NCI-H82 (cell line): ENCODE data around the gene DLG1.

Experiments used
- DNase-seq: peaks from one replicate; lab custom pipeline; 2025; lab: John Stamatoyannopoulos, UW

The DLG1 gene

DNA sequence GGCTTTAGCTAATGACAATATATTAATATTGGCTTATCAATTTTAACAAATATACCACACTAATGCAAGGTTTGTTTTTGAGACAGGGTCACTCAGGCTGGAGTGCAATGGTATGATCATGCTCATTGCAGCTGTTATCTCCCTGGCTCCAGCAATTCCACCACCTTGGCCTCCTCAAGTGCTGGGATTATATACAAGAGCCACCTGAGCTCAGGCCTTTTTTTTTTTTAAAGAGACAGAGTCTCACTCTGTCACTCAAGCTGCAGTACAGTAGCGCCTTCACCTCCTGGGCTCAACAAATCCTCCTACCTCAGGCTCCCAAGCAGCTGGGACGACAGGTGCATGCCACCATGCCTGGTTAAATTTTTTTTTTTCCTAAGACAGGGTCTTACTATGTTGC lies 11.7 kb downstream of the DLG1 start:
- peak; percentile 62 for DNase-seq

DNA sequence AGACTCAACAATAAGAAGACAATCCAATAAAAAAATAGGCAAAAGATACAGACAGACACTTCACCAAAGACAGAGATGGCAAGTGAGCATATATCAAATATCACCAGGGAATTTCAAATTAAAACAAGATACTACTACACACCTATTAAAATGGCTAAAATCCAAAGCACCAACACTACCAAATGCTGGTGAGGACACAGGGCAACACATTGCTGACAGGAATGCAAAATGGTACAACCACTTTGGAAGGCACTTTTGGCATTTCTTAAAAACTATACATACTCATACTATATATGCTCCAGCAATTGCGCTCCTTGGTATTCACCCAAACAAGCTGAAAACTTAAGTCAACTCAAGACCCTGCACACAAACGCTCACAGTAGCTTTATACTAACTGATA lies 12.9 kb downstream of the DLG1 start:
- DNase-seq: no peak

DNA sequence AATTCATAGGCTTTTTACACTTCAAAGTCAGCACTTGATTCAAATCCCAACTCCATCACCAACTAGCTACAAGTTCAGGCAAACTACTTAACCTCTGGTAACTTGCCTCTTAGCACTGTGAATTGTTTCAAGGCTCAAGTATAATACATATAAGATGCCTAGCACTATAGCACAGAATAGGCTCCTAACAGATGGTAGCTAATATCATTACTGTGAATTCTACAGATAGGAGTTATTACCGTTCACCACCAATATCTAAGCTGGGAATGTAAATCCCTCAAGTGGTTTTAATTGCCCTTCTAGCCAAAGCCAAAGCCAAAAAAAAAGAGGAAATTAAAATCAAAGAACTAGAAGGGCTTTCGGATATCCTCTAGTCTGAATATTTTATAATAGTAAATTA lies 15.4 kb downstream of the DLG1 start:
- peak; percentile 98 for DNase-seq

DNA sequence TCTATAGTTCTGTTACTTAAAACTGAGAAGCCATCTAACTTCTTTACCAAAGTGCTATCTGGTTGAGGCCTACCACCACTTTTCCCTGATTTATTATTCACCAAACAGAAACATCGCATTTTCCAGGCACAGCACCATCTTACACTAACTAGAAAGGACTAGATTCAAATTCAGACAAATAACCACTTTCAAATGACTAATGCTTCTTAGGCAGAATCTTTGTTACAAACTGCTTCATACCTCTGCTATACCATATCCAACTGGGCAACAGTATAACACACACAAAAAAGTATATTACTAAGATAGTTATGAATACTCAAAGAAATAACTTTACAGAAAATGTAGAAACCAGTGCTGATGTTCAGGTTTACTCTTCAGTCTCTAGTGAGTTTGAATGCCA lies 16.6 kb downstream of the DLG1 start:
- DNase-seq: no peak

DNA sequence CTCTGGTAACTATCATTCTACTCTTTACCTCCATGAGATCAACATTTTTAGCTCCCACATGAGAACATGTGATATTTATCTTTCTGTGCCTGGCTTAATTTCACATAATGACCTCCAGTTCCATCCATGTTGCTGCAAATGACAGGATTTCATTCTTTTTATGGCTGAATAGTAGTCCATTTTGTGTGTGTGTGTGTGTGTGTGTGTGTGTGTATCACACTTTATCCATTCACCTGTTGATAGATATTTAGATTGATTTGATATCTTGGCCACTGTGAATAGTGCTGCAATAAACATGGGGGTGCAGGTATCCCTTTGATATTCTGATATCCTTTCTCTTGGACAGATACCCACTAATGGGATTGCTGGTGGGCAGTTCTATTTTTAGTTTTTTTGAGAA lies 18.3 kb downstream of the DLG1 start:
- no peak for DNase-seq

DNA sequence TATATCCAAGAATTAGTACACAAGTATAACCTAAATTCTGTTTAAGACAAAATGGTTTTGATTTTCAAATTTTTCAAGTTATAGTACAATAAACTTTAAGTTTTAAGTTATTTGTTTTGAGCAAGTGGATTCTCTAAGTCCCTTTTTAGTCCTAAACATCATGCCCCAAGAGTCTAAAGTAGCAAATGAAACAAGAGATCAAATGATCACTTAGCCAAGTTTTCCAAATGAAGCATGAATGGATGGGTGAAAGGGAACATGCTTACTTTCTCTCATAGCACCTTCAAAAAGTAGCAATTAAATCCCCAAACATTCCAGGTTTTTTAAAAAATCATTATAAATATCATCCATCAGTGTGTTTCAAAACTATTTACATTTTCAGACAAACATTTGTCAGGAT lies 19.5 kb downstream of the DLG1 start:
- no peak for DNase-seq

DNA sequence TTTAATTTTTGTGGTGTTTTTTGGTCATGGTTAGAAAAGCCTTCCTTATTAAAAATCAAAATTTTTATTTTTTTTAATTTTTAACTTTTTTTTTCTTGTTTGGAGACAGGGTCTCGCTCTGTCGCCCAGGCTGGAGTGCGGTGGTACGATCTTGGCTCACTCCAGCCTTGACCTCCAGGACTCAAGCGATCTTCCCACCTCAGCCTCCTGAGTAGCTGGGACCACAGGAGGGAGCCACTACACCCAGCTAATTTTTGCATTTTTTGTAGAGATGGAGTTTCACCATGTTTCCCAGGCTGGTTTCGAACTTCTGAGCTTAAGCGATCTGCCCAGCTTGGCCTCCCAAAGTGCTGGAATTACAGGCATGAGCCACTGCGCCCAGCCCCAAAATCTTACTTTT lies 21.6 kb downstream of the DLG1 start:
- DNase-seq: peak; percentile 52

DNA sequence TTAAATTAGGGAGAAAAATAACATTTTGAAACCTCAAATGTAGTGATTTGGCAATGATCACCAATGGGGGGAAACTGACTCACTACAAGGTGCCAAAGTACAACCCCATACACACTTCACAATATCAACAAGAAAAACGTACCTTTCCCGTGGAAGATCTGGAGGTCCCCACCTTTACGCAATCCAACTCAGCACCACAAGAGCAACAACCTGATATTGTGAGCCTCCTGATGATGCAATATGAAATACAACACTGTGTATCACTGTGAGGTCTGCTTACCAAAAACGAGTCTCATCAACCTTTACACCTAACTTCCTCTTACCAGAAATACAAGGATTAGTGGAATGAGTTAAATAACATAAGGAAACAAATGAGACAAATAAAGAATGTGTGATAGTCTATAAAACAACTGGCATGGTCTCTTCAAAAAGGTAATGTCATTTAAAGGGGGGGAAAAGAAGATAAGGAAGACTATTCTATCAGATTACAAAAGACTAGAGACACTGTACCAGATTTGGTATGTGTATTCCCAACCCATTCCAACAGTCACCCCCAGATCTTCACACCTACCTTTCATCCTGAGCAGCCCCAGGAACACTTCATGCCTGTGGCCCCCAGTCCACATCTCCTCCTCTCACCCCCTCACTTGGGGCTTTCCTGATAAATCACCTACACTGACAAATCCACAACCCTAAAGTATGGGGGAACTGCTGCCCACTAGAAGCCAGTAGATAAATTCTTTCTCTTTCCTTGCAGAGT lies 27.7 kb downstream of the DLG1 start:
- DNase-seq: no peak

DNA sequence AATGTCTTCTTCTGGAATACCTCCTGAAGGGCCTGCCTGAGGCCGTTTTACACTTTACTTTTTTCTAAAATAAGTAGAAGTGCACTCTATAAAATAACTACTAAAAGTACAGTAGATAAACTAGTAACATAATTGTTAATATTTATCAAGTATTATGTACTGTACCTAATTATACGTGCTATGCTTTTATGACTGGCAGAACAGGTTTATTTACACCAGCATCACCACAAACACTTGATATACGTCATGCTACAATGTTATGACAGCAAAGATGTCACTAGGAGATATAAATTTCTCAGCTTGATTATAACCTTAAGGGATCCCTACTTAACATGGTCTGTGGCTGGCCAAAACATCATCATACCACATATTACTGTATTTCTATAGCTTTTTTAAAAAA lies 29.4 kb downstream of the DLG1 start:
- no peak for DNase-seq

DNA sequence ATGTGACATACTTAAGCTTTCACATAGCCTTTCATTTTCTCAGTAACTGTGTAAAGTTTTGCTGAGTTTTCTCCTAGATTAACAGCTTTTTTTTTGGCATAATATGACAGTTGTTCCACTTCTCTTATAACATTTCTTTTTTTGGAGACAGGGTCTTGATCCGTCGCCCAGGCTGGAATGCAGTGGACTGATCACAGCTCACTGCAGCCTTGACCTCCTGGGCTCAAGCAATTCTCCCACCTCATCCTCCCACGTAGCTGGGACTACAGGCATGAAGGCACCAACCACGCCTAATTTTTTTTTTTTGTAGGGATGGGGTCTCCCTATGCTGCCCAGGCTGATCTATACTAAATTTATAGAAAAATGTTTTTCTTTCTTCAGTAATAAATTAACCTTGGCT lies 30.1 kb downstream of the DLG1 start:
- DNase-seq: no peak

DNA sequence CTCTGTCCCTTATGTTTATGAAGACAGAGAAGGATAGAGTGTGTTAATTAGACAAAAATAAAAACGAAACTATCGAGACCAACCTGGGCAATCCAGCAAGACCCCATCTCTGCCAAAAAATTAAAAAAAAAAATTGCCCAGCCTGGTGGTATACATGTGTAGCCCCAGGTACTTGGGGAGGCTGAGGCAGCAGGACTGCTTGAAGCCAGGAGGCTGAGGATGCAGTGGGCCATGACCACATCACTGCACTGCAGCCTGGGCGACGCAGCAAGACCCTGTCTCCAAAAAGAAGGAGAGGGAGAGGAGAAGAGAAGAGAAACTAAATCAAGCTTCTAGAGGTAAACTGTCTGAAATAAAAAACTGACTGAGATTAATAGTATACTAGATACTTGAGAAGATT lies 32.1 kb downstream of the DLG1 start:
- DNase-seq: no peak

DNA sequence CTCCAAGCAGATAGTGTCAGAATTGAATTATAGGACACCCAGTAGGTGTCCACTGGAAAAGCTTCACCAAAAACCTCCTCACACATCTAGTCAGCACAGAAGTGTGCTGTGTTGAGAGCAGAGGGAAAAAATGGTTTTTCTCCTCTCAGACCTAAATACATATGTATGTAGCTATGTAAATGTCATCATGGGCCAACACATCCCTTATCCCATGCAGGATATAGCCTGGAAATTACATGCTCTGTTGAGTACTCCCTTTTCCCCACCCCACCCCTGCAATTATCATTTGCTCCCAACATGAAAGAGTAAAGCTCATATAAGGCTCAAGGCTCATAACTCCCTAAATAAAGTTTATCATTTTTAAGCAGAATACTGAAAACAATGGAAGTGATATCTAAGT lies 35.7 kb downstream of the DLG1 start:
- no peak for DNase-seq

DNA sequence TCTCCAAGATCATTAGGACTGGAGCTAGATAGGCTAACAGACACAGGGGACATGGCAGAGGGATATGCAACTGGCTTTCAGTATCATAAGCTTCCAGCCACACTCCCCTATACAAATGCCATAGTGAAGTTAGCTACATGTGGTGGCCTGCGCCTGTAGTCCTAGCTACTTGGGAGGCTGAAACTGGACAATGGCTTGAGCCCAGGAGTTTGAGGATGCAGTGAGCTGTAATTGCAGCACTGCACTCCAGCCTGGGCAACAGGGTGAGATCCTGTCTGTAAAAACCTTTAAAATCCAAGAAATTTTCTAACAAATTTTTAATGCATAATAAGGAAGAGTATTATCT lies 37.3 kb downstream of the DLG1 start:
- peak; percentile 47 for DNase-seq

DNA sequence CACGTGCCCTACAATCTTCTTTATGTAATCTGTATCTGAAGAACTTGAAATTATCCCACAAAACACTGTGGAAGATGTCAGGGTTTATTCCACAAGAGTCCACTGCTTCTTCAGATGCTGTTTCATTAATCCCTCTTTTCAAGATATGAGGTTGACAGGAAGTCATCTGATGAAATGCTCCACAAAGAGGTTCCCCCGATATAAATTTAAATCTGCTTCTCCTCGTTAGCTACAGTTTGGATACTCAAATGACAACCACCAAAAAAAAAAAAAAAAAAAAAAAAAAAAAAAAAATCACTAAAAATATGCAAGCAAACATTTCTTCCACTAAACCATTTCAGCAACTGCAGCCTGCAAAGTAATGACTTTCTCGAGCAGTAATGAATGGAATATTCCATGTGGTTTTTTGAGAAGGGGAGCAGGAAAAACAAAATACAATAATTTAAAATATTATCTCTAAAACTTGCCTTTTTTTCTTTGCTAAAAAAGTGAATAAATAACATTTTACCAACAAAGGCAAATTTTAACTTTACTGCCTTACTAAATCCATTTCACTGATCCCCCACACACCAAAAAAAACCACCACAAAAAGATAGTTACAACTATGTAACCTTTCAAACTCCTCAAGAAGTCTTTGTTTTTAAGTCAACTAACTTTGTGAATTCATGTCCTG lies 37.8 kb downstream of the DLG1 start:
- no peak for DNase-seq

DNA sequence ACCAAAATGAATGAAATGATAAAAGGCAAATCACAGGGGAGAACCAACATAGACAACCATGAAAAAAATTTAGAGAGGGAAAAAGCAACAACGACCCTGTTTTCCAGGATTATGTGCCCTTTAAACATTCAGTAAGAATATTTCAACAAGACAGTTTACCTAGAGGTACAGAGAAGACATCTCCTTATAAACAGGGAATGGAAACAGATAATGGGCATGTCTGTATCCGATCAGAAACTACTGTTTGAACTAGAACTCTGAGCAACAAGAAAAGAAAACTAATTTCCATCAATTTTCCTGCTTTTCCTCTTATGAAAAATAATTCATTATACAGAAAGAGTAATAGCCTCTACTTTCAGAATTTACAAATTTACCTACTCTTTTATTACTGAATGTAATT lies 39.3 kb downstream of the DLG1 start:
- no peak for DNase-seq

DNA sequence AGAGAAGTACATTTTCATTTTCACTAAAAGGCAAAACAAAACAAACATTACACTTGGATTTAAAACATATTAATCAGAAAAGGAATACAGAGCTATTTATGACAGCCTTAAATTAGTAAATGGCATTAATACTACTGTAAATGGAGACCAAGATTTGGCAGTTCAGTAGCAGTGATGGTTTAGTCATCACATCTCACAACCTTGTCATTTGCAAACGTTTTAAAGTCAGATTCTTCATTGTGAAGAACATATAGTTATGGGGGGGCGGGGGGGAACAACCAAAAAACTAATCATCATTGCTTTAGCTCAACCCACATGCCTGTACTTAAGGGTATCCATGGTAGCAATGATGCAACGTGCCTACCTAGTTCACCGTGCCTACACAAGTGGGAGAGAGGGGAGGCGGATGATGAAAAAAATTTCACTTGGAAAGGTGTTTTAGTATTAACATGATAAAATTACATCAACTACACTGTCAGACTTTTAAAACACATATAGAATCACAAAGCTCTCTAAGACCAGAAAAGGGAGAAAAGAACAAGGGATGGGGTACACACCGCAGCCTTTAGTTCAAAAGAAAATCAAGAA lies 40.1 kb downstream of the DLG1 start:
- DNase-seq: no peak

DNA sequence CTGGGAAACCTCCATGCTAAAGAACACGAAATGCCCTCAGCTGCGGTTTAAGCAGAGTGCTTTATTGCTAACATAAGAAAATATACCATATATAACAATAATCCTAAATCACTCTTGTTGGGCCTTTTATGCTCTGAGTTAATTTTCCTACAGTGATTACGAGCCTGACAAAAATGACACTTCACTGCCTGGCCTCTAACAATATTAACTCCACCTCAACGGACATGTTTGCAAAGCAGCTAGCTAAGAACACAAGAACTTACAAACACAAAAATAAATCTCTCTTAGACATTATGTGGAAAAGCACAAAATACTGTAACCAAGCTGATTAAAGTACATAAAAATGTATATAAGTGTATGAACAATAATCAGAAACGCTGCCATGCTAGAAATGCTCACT lies 40.7 kb downstream of the DLG1 start:
- no peak for DNase-seq

DNA sequence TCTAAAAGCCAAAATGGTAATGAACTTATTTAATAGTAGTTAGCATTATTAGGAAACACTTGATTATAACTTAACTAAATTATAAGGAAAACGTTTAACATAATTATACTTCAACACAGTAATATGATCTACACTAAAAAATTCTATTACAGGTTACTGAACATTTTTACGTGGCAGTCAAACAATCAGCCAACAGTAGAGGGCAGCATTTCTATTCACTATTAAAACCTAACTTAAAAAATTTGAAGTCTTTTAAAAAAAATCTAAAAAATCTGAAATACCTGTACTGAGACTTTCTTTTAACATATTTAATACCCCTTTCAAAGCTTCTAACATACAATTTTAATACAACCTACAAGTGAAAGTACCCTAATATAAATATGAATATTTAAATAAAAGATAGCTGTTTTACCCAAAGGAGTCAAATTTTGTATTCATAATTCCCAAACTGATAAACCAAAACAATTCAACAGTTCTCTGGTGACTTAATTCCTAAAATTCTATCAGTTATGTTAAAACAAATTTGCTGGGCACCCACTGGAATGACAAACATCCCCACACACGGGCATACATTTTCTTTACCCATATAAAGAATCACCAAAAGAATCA lies 41.5 kb downstream of the DLG1 start:
- DNase-seq: peak; percentile 74

DNA sequence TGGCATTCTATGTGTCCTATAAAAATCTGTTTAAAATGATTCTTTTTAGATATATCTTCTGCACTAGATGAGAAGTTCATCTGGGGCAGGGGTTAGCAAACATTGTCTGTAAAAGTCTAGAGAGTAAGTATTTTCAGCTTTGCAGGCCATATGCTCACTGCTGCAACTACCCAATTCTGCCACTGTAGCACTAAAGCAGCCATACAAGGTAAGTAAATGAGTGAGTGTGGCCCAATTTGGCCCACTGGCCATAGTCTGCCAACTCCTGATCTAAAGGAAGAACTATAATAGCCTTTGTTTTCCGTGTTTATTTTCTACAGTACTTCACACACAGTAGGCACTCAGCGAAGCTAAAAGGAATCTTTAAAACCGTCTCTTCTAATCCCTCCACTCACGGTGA lies 42.3 kb downstream of the DLG1 start:
- no peak for DNase-seq

DNA sequence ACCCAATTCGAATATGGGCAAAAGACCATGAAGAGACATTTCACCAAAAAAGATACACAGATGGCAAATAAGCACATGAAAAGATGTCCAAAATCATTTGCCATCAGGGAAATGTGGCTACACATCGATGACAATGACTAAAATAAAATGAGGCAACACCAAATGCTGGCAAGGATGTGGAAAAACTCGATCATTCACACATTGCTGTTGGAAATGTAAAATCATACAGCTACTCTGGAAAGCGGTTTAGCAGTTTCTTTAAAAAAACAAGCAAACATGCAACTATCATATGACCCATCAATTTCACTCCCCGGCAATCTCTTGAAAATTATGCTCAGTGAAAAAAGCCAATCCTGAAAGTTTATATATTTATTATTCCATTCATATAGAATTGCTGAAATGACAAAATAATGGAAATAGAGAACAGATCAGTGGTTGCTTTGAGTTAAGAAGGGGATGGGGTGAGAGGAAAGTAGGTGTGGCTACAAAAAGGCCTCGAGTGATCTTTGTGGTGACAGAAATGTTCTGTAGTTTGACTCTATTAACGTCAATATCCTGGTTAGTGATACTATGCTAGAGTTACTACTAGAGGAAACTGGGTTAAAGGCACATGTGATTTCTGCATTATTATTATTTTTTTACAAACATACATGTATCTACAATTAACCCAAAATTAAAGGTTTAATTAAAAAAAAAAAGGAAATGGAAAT lies 45.0 kb downstream of the DLG1 start:
- no peak for DNase-seq

DNA sequence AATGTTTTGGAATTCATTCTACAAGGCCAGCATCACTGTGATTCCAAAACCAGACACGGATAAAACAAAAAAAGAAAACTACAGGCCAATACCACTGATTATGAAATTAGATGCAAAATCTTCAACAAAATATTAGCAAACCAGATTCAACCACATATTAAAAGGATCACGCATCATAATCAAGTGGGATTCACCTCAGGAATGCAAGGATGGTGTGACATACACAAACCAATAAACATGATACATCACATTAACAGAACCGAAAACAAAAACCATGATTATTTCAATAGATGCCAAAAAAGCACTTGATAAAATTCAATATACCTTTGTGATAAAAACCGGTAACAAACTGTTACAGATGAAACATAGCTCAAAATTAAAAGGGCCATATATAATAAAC lies 48.9 kb downstream of the DLG1 start:
- no peak for DNase-seq

DNA sequence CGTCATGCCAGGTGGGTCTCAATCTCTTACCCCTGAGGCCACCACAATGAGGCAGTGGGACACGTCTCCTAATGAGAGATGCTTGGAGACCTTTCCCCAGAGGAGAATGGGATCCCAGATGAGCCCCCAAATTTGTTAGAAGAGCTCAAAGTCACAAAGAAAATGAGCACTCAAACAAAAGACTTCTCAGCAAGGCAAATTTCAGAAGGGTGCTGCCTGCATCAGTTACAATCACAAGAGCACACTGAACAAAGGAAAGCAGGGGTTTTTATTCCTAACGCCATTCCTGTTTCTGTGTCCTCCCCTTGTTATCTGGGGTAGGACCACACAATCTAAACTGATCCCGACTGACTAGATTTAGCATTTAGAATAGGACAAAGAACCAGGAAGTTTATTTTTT lies 50.1 kb downstream of the DLG1 start:
- no peak for DNase-seq

DNA sequence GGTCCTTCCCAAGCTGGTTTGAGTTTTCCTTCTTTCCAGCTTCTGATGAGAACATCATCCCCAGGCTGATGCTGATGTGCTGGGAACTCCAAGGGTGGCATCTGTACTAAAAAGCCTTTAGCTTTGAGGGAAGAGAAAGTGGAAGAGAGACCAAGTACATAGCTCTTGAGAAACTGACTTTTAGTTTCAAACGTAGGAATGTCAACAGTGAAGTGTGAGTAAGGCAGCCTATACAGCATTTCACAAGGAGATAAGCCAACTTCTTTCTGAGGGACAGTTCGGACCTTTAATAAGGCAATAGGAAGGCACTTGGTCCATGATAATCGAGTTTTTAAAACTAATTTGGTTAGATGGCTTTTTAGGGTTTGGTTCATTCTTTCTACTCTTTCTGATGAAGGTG lies 53.7 kb downstream of the DLG1 start:
- DNase-seq: no peak
